Breast epithelium (tissue), 4 donors: Measurements from ENCODE around the gene ENC1. TPM values are rescaled to one million over a fixed set of nuclear protein-coding genes. Genes with fewer than 3 reads are reported as not detected.

ENCODE experiments used
- DNase-seq, 2 donors: peaks; one replicate each; pipeline ENCODE4 v3.0.0-alpha.2; 2019; ENCODE audit warnings: low spot score in 2 of 2
- H3K27ac ChIP-seq, 2 donors: fragments of 200-600 bp; sonication (generic) in 1 of 2; one replicate each; pipeline ENCODE4 v1.5.1; 2016 to 2019; ENCODE audit warnings: mild to moderate bottlenecking in 1 of 2
- H3K27me3 ChIP-seq, 2 donors: fragments of 200-600 bp; sonication (generic) in 1 of 2; one replicate each; pipeline versions ENCODE4 v1.5.1 to v1.6.0; 2017 to 2019; ENCODE audit warnings: control low read depth in 1 of 2, mild to moderate bottlenecking in 1 of 2
- H3K36me3 ChIP-seq: fragments of 200-600 bp; one replicate; pipeline ENCODE4 v1.5.1; 2019
- H3K4me1 ChIP-seq, 2 donors: fragments of 200-600 bp; sonication (generic); one replicate each; pipeline ENCODE4 v1.5.1; 2016 to 2019; ENCODE audit warnings: control low read depth in 1 of 2
- H3K4me3 ChIP-seq, 3 donors: fragments of 200-600 bp; sonication (generic); 1 replicate in 2 of 3; 2 replicates in 1 of 3; pipeline ENCODE4 v1.5.1; 2016 to 2019; ENCODE audit warnings: mild to moderate bottlenecking in 3 of 3, moderate library complexity in 2 of 3
- H3K9me3 ChIP-seq, 2 donors: fragments of 200-600 bp; sonication (generic) in 1 of 2; one replicate each; pipeline ENCODE4 v1.5.1; 2016 to 2019; ENCODE audit warnings: control low read depth in 1 of 2
- CTCF ChIP-seq, 3 donors: fragments of 450-650 bp; IDR thresholded peaks; one replicate each; pipeline ENCODE4 v1.5.1; 2016 to 2017; ENCODE audit warnings: antibody characterized with exemption in 3 of 3, mild to moderate bottlenecking in 3 of 3, moderate library complexity in 3 of 3
- POLR2A ChIP-seq: fragments of 450-650 bp; IDR thresholded peaks from one replicate; pipeline ENCODE4 v1.6.1; 2016; ENCODE audit warnings: antibody characterized with exemption, mild to moderate bottlenecking, moderate library complexity
- POLR2AphosphoS5 ChIP-seq, 3 donors: sonication (generic); formaldehyde crosslinking; IDR thresholded peaks; one replicate each; pipeline ENCODE4 v1.6.1; 2017; ENCODE audit warnings: antibody characterized with exemption in 3 of 3
- intact Hi-C: fragments of 100-400 bp; cut with DNase I; formaldehyde crosslinking; loops from one replicate; pipeline ENCODE4 v1.15.1; 2023; ENCODE audit warnings: low total_unique reads
- total RNA-seq, 3 donors: library from RNA; depleted of rRNA; stranded (reverse); fragments of >200 nt; gene quantifications; one replicate each; pipeline ENCODE4 v1.1.0, GENCODE V29; 2016

ENC1 gene
- total RNA-seq, 3 donors from 2014 or later = 8.3 to 16.7 (median 13.8) TPM

DNA sequence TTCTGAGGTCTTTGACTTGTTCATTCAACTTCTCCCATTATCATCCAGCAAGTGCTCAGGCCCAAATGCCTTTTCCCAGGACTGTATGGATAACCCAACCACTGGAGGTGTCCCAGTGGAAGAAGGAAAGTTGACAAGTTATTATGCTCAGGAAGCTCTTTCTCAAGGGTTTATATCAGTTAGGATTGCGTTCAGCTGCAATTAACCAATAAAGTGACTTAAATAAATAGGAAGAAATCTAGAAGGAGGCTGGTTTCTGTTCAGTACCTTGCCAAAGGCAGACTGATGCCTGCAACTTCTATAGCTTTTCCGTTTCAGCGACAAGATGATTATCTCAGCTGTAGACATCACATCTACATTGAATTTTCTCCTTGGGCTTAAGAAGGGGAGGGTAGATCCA, 52.1 kb downstream of the ENC1 start:
- TF ChIP-seq POLR2A = no peak
- no peak for TF ChIP-seq CTCF (IDR thresholded peaks at IDR 0.05)
- no peak for TF ChIP-seq POLR2AphosphoS5 (IDR thresholded peaks at IDR 0.05)
- Histone ChIP-seq H3K9me3 (no peaks in the 10 kb centered on the region), H3K27ac (no peak overlapping the region), H3K27me3 (no peaks in the 10 kb centered on the region), H3K4me1 (no peaks in the 10 kb centered on the region), H3K4me3 (no peak overlapping the region), H3K36me3 (no peaks in the 10 kb centered on the region)
- DNase-seq = no peak
- intact Hi-C loops = no loop called here

- H3K27me3 ChIP-seq = no peaks in the 10 kb centered on the region
- intact Hi-C loops = no loop called here
- DNase-seq = no peak
- H3K4me3 ChIP-seq = no peak overlapping the region
- H3K4me1 ChIP-seq = no peaks in the 10 kb centered on the region
- H3K27ac ChIP-seq = no peak overlapping the region
- no peaks in the 10 kb centered on the region for H3K36me3 ChIP-seq
- no peaks in the 10 kb centered on the region for H3K9me3 ChIP-seq
- no peak for TF ChIP-seq POLR2AphosphoS5 (IDR thresholded peaks at IDR 0.05)
- no peak for TF ChIP-seq POLR2A
These were observed 52.6 kb downstream of the ENC1 start for GRCh38 chr5:74587890-74588289.

DNA sequence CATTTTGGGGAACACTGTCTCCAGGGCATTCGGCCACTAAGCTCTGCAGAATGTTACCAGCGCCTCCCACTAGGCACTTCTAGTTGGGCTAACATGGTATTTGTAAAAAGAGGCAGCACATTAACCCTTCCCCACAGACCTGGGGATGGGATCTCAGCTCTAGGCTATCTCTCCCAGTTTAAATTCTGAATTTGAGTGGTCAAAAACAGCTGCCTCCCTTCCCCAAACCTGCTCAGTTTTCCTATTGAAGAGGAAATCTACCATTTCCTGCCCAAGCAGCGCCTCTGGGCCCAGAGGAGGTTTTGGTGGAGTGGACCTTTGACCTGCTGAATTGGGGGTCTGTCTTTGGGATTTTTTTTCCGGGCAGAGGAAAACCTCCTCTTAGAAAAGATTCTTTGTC, 53.2 kb downstream of the ENC1 start:
- peak overlapping the region in 1 of 2 donors; percentile 25 for H3K27ac ChIP-seq
- TF ChIP-seq POLR2AphosphoS5 (IDR thresholded peaks at IDR 0.05) = no peak
- TF ChIP-seq POLR2A = no peak
- no peak for TF ChIP-seq CTCF (IDR thresholded peaks at IDR 0.05)
- no peaks in the 10 kb centered on the region for H3K27me3 ChIP-seq
- H3K4me3 ChIP-seq = no peak overlapping the region
- no peaks in the 10 kb centered on the region for H3K36me3 ChIP-seq
- no peaks in the 10 kb centered on the region for H3K4me1 ChIP-seq
- DNase-seq = no peak
- intact Hi-C loops = no loop called here
- no peaks in the 10 kb centered on the region for H3K9me3 ChIP-seq

- H3K27ac ChIP-seq = peak overlapping the region in 1 of 2 donors; percentile 25
- no peak for DNase-seq
These were observed 53.7 kb downstream of the ENC1 start for GRCh38 chr5:74586856-74587255.

DNA sequence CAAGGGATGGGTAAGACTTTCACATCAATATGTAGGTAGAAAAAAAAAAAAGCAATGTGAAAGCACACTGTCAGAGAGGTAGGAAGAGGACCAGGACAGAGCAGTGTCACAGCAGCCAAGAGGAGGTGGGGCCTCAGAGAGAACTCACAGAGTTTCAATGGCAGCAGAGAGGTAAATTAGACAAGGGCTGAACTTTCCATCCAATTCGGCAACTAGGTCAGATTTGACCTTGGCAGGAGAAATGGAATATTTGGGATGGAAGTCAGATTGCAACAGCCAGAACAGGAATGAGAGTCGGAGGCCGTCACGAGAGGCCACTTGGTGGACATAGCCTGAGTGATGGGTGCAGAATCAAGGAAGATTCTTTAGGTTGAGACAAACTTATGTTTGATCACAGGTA, 57.7 kb downstream of the ENC1 start:
- no peak for DNase-seq
- H3K4me1 ChIP-seq = no peaks in the 10 kb centered on the region
- no peaks in the 10 kb centered on the region for H3K36me3 ChIP-seq
- no peaks in the 10 kb centered on the region for H3K27me3 ChIP-seq
- no peak overlapping the region for H3K4me3 ChIP-seq
- no peaks in the 10 kb centered on the region for H3K9me3 ChIP-seq
- intact Hi-C loops = no loop called here
- TF ChIP-seq CTCF (IDR thresholded peaks at IDR 0.05) (no peak), POLR2A (no peak), POLR2AphosphoS5 (IDR thresholded peaks at IDR 0.05) (no peak)
- H3K27ac ChIP-seq = no peak overlapping the region

More at GRCh38 chr5:74586856-74587255, 53.7 kb downstream of the ENC1 start:
- Histone ChIP-seq H3K4me3 (no peak overlapping the region), H3K4me1 (no peaks in the 10 kb centered on the region), H3K9me3 (no peaks in the 10 kb centered on the region), H3K27me3 (no peaks in the 10 kb centered on the region), H3K36me3 (no peaks in the 10 kb centered on the region)
- intact Hi-C loops = no loop called here
- TF ChIP-seq POLR2A (no peak), POLR2AphosphoS5 (IDR thresholded peaks at IDR 0.05) (no peak), CTCF (IDR thresholded peaks at IDR 0.05) (no peak)

DNA sequence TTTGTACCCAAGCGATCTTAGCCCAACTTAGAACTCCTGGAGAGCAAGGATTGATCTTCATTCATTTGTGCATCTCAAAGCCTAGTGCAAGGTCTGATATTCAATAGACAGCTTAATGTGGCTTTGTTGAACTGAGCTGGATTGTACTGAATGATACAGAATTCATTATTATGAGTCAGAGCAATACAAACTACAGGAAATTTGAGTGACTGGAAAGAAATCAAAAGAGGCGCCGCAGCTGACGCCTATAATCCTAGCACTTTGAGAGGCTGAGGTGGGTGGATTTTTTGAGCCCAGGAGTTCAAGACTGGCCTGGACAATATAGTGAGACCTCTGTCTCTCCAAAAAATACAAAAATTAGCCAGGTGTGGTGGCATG, 58.6 kb downstream of the ENC1 start:
- Histone ChIP-seq H3K4me1 (no peaks in the 10 kb centered on the region), H3K36me3 (no peaks in the 10 kb centered on the region), H3K27me3 (no peaks in the 10 kb centered on the region), H3K9me3 (no peaks in the 10 kb centered on the region), H3K4me3 (no peak overlapping the region), H3K27ac (no peak overlapping the region)
- no peak for DNase-seq
- TF ChIP-seq CTCF (IDR thresholded peaks at IDR 0.05) (no peak), POLR2AphosphoS5 (IDR thresholded peaks at IDR 0.05) (no peak), POLR2A (no peak)
- intact Hi-C loops = no loop called here
